Fibroblast of lung (primary cell): ENCODE measurements around the gene IRF4. TPM values are rescaled to one million over a fixed set of nuclear protein-coding genes. Genes with fewer than 3 reads are reported as not detected.

ENCODE experiments used
- DNase-seq, 2 donors: peaks; one replicate each; pipeline versions ENCODE4 v3.0.0 to v3.0.0-alpha.2; 2010; ENCODE audit warnings: low read depth in 2 of 2
- H2AFZ ChIP-seq: 2 replicates; pipeline ENCODE4 v1.5.1; 2012; ENCODE audit warnings: low read length, control low read depth, inconsistent platforms
- H3K27ac ChIP-seq: 2 replicates; pipeline ENCODE4 v1.5.1; 2011; ENCODE audit warnings: low read length, control low read depth; ENCODE audit not compliant: insufficient read depth
- H3K27me3 ChIP-seq: 2 replicates; pipeline ENCODE4 v1.5.1; 2011; ENCODE audit warnings: mild to moderate bottlenecking, low read length; ENCODE audit not compliant: control insufficient read depth, insufficient read depth
- H3K36me3 ChIP-seq: 2 replicates; pipeline ENCODE4 v1.5.1; 2011; ENCODE audit warnings: low read length; ENCODE audit not compliant: control insufficient read depth, insufficient read depth
- H3K4me1 ChIP-seq: 2 replicates; pipeline ENCODE4 v1.5.1; 2011; ENCODE audit warnings: low read length; ENCODE audit not compliant: control insufficient read depth, insufficient read depth; ENCODE audit errors: extremely low read depth
- H3K4me2 ChIP-seq: 2 replicates; pipeline ENCODE4 v1.5.1; 2011; ENCODE audit warnings: low read length, control low read depth; ENCODE audit not compliant: insufficient read depth; ENCODE audit errors: extremely low read depth
- H3K4me3 ChIP-seq, 4 experiments: fragments of 200-600 bp in 1 of 4; sonication (generic) in 1 of 4; replicated peaks in 1 of 4; 2 replicates each; pipeline ENCODE4 v1.5.1; 2011 to 2016; ENCODE audit warnings: low read length in 4 of 4, low read depth in 3 of 4, mild to moderate bottlenecking in 3 of 4, control low read depth in 2 of 4, inconsistent platforms in 1 of 4, mixed read lengths in 1 of 4; ENCODE audit not compliant: insufficient read depth in 1 of 4; ENCODE audit errors: control extremely low read depth in 1 of 4
- H3K79me2 ChIP-seq: 2 replicates; pipeline ENCODE4 v1.5.1; 2012; ENCODE audit warnings: mild to moderate bottlenecking, low read length, inconsistent platforms; ENCODE audit not compliant: control insufficient read depth, insufficient read depth
- H3K9ac ChIP-seq: 2 replicates; pipeline ENCODE4 v1.5.1; 2011; ENCODE audit warnings: mild to moderate bottlenecking, low read length, control low read depth; ENCODE audit not compliant: insufficient read depth
- H3K9me3 ChIP-seq: 2 replicates; pipeline ENCODE4 v1.5.1; 2012; ENCODE audit warnings: low read depth, low read length; ENCODE audit not compliant: control insufficient read depth, insufficient read depth
- H4K20me1 ChIP-seq: 2 replicates; pipeline ENCODE4 v1.5.1; 2011; ENCODE audit warnings: low read length; ENCODE audit not compliant: control insufficient read depth, insufficient read depth; ENCODE audit errors: extremely low read depth
- EZH2 ChIP-seq: IDR thresholded peaks from 2 replicates; pipeline ENCODE4 v1.5.1; 2012; ENCODE audit warnings: low read length, control low read depth, mild to moderate bottlenecking; ENCODE audit errors: missing control alignments
- polyA plus RNA-seq, 2 donors: library from polyadenylated mRNA; depleted of rRNA in 1 of 2; stranded (reverse) in 1 of 2; unstranded in 1 of 2; fragments of >200 nt; gene quantifications; 2 replicates each; pipeline ENCODE4 v1.2.1, GENCODE V29; 2011 to 2012; ENCODE audit warnings: missing spikeins in 1 of 2
- total RNA-seq: library from RNA; depleted of rRNA; stranded (reverse); fragments of >200 nt; gene quantifications from 2 replicates; pipeline ENCODE4 v1.2.1, GENCODE V29; 2014
- TF ChIP-seq, protein P1 (sequence below), 2 donors: IDR thresholded peaks in 1 of 2; conservative IDR thresholded peaks in 1 of 2; 1 replicate in 1 of 2; 2 replicates in 1 of 2; pipeline ENCODE4 v1.5.1; 2011 to 2012; ENCODE audit warnings: low read length in 2 of 2, control low read depth in 1 of 2, inconsistent platforms in 1 of 2, low read depth in 1 of 2, mild to moderate bottlenecking in 1 of 2

Gene IRF4
- total and polyA plus RNA-seq, 2 donors (not counting 1 experiment from before 2014, with no cell fraction given), result under 0.01 to 0.01 TPM

DNA sequence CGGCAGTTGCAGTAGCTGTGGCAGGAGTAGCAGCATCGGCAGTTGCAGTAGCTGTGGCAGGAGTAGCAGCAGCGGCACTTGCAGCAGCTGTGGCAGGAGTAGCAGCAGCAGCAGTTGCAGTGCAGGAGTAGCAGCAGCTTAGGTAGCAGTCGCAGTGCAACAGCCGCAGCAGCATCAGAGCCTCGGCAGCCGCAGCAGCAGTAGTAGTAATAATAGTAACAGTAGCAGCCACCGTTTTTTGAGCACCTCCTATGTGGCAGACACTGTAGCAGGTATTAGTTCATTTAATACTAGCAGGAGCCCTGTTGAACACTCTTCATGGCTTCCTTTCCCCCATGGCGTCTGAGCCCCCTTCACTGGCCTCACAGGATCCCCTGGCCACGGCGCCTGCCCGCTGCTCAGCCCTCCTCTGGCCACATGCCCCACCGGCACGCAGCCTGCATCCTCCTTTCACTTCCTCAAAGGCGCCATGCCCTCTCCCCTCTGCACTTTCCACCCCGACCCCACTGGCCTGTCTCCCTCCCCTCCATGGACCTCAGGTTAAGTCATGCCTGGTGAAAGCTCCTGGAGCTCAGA lies 19.1 kb upstream of the IRF4 start:
- no peaks in the 10 kb centered on the region for H3K9me3 ChIP-seq
- no peak overlapping the region for H3K4me2 ChIP-seq
- H3K4me1 ChIP-seq, result no peaks in the 10 kb centered on the region
- DNase-seq, result no peak
- no peak overlapping the region for H3K27ac ChIP-seq
- no peak overlapping the region for H3K9ac ChIP-seq
- H3K36me3 ChIP-seq, result no peaks in the 10 kb centered on the region
- H3K79me2 ChIP-seq, result no peaks in the 10 kb centered on the region
- no peaks in the 10 kb centered on the region for H4K20me1 ChIP-seq
- peaks cover 13% of the 10 kb centered on the region for H3K27me3 ChIP-seq
- no peak for TF ChIP-seq EZH2
- TF ChIP-seq, protein P1, sequence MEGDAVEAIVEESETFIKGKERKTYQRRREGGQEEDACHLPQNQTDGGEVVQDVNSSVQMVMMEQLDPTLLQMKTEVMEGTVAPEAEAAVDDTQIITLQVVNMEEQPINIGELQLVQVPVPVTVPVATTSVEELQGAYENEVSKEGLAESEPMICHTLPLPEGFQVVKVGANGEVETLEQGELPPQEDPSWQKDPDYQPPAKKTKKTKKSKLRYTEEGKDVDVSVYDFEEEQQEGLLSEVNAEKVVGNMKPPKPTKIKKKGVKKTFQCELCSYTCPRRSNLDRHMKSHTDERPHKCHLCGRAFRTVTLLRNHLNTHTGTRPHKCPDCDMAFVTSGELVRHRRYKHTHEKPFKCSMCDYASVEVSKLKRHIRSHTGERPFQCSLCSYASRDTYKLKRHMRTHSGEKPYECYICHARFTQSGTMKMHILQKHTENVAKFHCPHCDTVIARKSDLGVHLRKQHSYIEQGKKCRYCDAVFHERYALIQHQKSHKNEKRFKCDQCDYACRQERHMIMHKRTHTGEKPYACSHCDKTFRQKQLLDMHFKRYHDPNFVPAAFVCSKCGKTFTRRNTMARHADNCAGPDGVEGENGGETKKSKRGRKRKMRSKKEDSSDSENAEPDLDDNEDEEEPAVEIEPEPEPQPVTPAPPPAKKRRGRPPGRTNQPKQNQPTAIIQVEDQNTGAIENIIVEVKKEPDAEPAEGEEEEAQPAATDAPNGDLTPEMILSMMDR (conservative IDR thresholded peaks at IDR 0.05 in 1 of 2, IDR thresholded peaks at IDR 0.05 in 1 of 2; ENCODE audit: low read depth in 1 of 2, low read length in 2 of 2), result no peak
- no peak overlapping the region for H3K4me3 ChIP-seq
- H2AFZ ChIP-seq, result no peak overlapping the region

- TF ChIP-seq, protein P1 (conservative IDR thresholded peaks at IDR 0.05 in 1 of 2, IDR thresholded peaks at IDR 0.05 in 1 of 2; ENCODE audit: low read depth in 1 of 2, low read length in 2 of 2), result no peak
- no peak for TF ChIP-seq EZH2
- H3K9ac ChIP-seq, result no peak overlapping the region
- peaks cover 13% of the 10 kb centered on the region for H3K27me3 ChIP-seq
- H2AFZ ChIP-seq, result no peak overlapping the region
- H4K20me1 ChIP-seq, result no peaks in the 10 kb centered on the region
- DNase-seq, result no peak
- H3K27ac ChIP-seq, result no peak overlapping the region
- H3K79me2 ChIP-seq, result no peaks in the 10 kb centered on the region
- H3K4me3 ChIP-seq, result no peak overlapping the region
- H3K4me2 ChIP-seq, result no peak overlapping the region
- no peaks in the 10 kb centered on the region for H3K4me1 ChIP-seq
- no peaks in the 10 kb centered on the region for H3K9me3 ChIP-seq
- no peaks in the 10 kb centered on the region for H3K36me3 ChIP-seq
Observed at GRCh38 chr6:373031-373430, 18.5 kb upstream of the IRF4 start.

GRCh38 chr6:373773-374724 lies 17.5 kb upstream of the IRF4 start:
- Histone ChIP-seq H3K4me3 (no peak overlapping the region), H3K27ac (no peak overlapping the region), H2AFZ (no peak overlapping the region), H3K4me1 (no peaks in the 10 kb centered on the region), H4K20me1 (no peaks in the 10 kb centered on the region), H3K36me3 (no peaks in the 10 kb centered on the region), H3K79me2 (no peaks in the 10 kb centered on the region), H3K4me2 (no peak overlapping the region), H3K27me3 (peaks cover 13% of the 10 kb centered on the region), H3K9me3 (no peaks in the 10 kb centered on the region), H3K9ac (no peak overlapping the region)
- DNase-seq, result peak in 1 of 2 donors; percentile 48
- TF ChIP-seq, protein P1 (conservative IDR thresholded peaks at IDR 0.05 in 1 of 2, IDR thresholded peaks at IDR 0.05 in 1 of 2; ENCODE audit: low read depth in 1 of 2, low read length in 2 of 2), result peak in 1 of 2 donors; percentile 38
- no peak for TF ChIP-seq EZH2
